GM21737 (cell line): ENCODE data around the gene TUSC7.

Experiments used
- ATAC-seq: cut with Tn5 transposase; IDR thresholded peaks from one replicate; pipeline ENCODE4 v1.9.1; 2021; ENCODE audit warnings: mild to moderate bottlenecking, moderate library complexity; ENCODE audit not compliant: unreplicated experiment

Gene TUSC7

GRCh38 chr3:116709479-116709878, at the start of gene TUSC7:
TSS of gene TUSC7 (plus strand) at chr3:116709779.
- ATAC-seq = no peak

- ATAC-seq = no peak
Measured at GRCh38 chr3:116661196-116661595, 48.4 kb upstream of the TUSC7 start.

DNA sequence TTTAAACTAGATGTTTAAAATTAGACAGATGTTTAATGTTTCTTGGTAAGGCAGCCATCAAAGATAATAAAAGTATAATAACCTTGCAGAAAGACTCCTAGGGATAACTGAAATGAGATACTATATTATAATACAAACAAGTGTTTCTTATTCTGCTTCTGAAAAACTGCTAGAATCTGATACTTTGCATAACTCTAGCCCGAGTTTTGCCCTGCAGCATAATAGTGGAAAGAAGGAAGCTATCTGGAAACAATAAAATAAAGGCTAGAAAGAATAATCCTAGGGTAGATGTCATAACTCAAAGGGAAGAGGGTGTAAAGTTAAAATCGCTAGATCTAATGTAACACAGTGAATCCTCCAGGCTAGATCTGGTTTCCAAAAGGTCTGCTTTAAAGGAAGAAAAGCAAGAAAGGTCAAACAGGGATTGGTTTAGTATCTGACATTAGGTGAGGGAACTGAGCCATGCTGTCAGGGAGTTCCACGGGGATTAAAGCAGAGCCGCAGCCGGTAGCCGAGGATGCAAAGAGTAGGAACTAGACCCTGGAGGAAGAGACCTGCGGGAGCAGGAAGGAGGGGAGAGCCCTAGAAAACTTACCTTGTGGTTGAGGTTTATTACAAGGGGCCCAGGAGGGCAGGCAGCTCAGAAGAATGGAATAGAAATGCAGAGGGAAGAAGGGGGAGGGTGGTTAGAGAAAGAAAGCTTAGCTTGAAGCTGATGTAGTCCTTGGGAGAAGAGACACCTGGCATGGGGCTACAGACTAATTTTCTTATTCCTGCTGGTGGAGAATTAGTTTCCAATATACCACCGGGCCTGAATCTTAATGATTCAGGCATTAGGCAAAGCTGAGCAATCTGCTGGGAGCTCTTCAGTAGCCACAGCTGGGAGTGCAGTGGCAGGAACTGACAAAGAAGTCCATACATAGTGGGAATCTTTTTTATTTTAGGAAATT, 46.1 kb upstream of the TUSC7 start:
- no peak for ATAC-seq

GRCh38 chr3:116667324-116667723, 42.3 kb upstream of the TUSC7 start:
- ATAC-seq = no peak

DNA sequence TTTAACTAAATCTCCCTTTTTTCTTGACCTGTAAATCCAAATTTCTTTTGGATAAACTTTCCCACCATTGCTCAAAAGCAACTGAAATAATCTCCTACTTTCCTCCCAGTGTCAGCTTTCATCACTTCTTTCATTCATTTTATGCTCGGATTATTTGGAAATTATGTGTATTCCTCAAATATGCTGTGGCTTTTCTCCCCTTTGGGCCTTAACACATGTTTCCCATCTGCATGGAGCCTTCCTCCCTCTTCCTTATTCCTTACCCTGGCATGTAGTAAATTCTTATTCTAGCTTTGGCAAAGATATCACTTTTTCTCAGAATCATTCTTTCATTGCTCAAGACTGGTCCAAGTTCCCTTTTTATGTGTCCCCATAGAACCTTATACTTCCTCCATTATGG, 41.8 kb upstream of the TUSC7 start:
- no peak for ATAC-seq

DNA sequence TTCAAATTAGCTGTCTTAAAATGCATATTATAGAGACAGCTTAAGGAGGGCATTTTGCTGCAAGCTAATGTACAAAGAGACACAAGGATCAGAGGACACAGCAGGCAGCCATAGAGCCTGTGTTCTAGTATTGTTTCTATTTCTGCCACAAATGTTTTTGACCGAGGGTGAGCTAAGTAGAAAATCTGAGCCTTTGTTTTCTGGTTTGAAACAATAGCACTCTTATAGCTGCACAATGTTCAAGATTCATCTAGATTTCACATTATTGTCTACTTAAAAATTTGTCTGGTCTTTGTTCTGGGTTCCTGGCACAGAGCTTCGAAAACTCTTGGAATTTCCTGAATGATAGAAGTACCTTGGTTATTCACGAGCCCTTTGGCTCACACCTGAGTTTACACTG, 40.0 kb upstream of the TUSC7 start:
- ATAC-seq = no peak

DNA sequence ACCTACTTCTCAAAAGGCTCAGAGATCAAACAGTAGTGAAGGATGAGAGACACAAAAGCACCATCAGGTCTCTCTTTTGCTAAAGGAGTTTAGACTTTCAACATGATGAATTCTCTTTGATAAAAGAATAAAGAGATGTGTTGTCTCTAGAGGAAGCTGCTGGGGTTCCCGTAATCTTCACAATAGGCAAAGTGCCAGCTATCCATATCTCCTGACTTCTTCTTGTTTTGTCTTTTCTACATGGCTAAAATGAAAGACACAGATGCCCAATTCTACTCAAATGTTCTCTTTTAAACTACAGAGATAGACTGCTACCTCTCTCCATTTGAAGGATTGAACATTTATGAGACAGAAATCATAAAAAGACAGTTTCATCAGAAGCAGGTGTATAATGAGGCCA, 38.4 kb upstream of the TUSC7 start:
- ATAC-seq = no peak

- no peak for ATAC-seq
Measured at GRCh38 chr3:116678853-116679252, 30.7 kb upstream of the TUSC7 start.

GRCh38 chr3:116691041-116691440, 18.5 kb upstream of the TUSC7 start:
- ATAC-seq = no peak

GRCh38 chr3:116701070-116701469, 8.5 kb upstream of the TUSC7 start:
- no peak for ATAC-seq

DNA sequence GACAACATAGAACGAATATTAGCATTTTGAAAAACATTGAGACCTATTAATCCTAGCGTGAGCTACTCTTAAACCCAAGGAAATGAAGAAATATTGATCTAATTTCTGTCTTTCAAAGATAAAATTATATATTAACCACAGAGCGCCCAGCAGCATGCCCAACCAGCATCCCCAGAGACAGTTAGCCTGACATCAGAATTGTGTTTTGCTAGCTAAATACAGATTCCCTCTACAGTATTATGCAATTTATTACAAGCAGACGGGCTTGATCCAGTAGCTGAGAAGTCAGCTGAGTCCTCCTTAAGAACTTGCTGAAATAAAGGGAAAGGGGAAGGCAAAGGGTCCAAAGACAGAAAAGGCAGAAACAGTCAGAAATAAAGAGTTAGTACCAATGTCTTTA, 7.2 kb upstream of the TUSC7 start:
- ATAC-seq = no peak

DNA sequence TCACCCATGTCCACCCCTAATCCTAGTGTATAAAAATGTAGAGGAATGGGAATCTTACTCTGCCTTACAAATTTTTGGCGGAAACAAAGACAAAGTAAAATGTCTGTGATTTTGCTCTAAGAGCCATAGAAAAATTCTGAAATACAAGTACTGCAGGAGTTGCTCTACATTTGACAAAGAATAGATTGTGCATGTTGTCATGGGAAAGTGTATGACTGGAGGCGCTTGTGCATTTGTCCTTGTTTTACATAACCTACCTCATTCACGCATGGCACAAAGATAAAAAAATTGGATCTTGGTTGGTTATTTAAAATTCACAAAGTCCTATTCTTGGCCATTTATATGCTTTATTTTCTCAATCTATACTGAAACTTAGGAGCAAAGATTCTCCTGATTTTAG, 2.0 kb upstream of the TUSC7 start:
- no peak for ATAC-seq

DNA sequence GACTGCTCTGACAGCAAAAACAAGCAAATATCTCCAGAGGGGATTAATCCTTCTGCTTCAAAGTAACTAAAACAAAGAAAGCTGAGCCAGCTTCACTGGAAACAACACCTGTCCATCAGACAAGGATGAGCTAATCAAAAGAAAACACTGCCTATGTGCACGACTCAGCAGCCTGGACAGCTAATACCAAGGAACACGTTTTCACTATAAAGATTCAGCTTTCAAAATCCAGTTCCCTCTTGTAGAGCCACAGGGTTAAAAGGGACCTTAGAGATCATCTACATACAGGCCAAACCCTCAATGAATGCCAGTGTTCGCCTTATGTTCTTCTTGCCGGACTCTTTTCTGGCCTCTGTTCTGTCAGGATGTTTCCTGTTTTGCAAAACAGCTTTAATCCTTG, 6.9 kb downstream of the TUSC7 start:
- no peak for ATAC-seq

DNA sequence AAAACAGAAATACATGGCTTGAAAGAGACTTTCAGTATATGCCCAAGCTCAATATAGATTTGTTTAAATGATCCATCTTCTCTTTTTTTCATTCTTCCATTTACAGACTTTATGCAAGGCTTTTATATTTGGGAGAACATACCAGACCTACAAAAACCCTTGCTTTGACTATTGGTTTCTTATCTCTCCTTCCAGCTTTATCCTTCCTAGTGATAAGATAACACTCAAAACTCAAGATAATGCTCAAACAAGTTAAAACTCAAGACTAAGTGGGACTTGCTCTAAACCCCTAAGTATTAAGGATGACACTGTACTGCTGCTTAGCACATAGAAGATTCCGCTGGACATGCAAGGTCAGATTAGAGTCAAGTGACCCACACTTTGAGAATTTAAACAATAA, 8.0 kb downstream of the TUSC7 start:
- no peak for ATAC-seq

DNA sequence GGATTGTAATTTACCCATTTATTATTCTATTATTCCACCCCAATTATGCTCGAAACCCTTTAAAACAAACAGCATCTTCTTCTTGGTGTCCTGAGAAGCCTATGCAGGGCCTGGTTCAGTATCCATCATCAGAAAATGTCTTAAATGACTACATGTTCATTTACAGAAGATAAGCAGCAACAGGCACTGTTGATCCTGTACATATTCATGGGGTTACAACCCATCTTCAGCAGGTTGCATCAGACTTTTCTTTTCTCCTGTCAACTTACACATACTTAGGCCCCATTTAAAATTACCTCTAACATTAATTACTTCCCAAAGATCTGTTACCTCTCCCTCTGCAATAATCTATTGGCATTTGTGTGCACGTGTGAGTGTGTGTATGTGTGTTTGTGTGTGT, 18.9 kb downstream of the TUSC7 start:
- no peak for ATAC-seq

- no peak for ATAC-seq
Measured at GRCh38 chr3:116734243-116734642, 24.7 kb downstream of the TUSC7 start.

GRCh38 chr3:116739678-116740077, 30.1 kb downstream of the TUSC7 start:
- ATAC-seq = no peak

GRCh38 chr3:116740293-116740692, 30.7 kb downstream of the TUSC7 start:
- ATAC-seq = no peak

GRCh38 chr3:116741467-116741866, 31.9 kb downstream of the TUSC7 start:
- ATAC-seq = no peak

DNA sequence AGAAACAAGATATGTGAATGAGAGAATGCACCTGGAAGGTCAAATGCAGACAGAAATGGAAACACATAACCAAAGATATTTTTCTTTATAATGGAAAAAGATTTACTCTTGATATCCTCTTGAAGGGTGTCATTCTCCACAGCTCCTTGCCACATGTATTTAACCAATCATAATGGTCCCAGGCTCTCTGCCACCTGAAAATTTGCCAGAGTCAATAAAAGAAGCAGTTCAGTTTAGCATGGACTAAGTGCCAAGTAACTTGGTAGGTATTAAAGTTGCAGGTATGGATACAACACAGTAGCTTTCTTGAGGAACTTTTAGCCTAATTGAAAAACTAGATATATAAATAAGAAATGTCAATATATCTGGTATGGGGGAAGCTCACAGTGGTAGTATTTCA, 33.5 kb downstream of the TUSC7 start:
- no peak for ATAC-seq

- ATAC-seq = no peak
Measured at GRCh38 chr3:116749388-116749787, 39.8 kb downstream of the TUSC7 start.

GRCh38 chr3:116757315-116757714, 47.7 kb downstream of the TUSC7 start:
- no peak for ATAC-seq

- no peak for ATAC-seq
Measured at GRCh38 chr3:116759316-116759715, 49.7 kb downstream of the TUSC7 start.
